HCEC 1CT (cell line): Measurements from ENCODE around the gene CTXN1.
"Not testable (repeated sequence)": the region's sequence is repeated elsewhere in the genome, so short reads cannot be mapped to it uniquely, and the experiment has no call there.

Experiments
- DNase-seq: peaks from one replicate; pipeline ENCODE4 v3.0.0-alpha.2; 2017

The CTXN1 gene

GRCh38 chr19:7944177-7944761 is 18.3 kb upstream of the CTXN1 start:
- peak; percentile 74 for DNase-seq

DNA sequence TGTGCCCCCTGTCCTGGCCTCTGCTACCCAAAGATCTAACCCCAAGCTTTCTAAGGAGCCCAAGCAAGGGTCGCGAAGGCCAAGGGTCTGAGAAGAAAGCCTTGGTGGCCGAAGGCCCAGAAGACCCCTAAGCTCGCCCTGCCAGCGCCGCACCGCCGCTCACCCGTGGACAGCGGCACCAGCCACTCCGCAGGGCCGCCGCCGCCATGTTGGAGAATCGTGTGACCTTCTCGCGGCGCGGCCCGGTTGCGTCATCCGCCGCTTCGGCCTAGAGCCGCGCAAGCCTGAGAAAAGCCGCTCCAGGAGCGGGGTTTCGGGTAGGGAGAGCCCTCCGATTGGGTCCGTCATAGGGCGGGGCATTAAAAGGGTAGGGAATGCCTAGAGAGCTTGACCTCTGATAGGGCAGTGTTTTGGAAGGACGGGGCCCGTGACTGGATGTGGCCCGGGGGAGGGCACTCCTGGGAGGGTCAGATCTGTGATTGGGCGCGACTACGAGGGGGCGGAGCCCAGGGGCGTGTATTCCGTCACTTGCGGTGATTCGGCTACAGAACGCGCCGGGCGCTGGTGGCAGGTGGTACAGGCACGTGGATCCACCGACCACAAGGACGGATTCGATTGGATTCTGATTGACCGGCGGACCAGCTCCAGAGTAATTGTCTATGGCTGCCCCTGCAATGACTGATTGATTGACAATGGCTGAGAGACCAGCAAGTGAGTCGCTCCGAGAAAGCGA is 17.7 kb upstream of the CTXN1 start, which contains the start of gene TIMM44:
Gene TIMM44, minus strand, starts transcription at position 223 of the 733 bp plus-strand sequence. Its CDS starts 15 bp downstream, at position 208.
- DNase-seq: peak; percentile 100

- DNase-seq: no peak
These were observed 17.1 kb upstream of the CTXN1 start for GRCh38 chr19:7942981-7943443.

DNA sequence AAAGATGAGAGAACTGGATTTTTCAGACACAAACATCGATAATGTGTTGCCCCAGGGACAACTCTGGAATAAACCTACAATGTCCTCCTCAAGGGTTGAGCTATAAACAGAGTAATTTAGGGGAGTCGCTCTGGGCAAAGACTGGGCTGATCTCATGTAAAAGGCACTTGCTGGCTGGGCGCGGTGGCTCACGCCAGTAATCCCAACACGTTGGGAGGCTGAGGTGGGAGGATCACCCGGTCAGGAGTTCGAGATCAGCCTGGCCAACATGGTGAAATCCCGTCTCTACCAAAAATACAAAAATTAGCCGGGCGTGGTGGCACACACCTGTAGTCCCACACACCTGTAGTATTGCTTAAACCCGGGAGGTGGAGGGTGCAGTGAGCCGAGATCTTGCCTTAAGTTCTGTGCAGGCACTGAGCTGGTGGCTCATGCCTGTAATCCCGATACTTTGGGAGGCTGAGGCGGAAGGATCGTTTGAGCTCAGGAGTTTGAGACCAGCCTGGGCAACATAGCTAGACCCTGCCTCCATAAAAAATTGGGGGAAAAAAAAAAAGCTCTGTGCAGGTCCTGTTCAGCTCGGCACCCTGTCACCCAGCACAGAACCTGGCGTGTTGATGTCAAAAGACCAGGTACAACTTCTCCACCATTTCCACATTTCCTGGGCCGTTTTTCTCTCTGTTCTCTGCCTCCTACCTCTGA is 16.1 kb upstream of the CTXN1 start:
- no peak for DNase-seq

GRCh38 chr19:7940841-7941240 is 14.9 kb upstream of the CTXN1 start:
- DNase-seq: no peak

DNA sequence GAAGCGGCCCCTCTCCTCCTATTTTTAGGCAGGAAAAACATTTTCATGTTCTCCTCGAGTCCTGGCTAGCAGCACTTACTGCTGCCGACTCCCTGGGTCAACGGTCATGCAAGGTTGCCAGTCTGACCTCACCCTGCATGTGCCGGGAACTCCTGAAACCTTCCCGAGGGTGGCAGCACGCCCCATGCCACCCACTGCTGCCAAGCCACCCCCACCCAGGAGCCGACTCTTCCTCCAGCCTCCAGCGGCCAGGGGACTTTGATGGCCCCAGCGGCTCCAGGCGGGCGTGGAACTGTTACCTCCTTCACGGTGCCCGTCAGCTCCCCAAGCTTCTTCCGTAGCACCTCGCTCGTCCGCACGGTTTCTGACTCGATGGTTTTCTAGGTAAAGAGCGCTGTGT is 8.8 kb upstream of the CTXN1 start:
- DNase-seq: no peak

DNA sequence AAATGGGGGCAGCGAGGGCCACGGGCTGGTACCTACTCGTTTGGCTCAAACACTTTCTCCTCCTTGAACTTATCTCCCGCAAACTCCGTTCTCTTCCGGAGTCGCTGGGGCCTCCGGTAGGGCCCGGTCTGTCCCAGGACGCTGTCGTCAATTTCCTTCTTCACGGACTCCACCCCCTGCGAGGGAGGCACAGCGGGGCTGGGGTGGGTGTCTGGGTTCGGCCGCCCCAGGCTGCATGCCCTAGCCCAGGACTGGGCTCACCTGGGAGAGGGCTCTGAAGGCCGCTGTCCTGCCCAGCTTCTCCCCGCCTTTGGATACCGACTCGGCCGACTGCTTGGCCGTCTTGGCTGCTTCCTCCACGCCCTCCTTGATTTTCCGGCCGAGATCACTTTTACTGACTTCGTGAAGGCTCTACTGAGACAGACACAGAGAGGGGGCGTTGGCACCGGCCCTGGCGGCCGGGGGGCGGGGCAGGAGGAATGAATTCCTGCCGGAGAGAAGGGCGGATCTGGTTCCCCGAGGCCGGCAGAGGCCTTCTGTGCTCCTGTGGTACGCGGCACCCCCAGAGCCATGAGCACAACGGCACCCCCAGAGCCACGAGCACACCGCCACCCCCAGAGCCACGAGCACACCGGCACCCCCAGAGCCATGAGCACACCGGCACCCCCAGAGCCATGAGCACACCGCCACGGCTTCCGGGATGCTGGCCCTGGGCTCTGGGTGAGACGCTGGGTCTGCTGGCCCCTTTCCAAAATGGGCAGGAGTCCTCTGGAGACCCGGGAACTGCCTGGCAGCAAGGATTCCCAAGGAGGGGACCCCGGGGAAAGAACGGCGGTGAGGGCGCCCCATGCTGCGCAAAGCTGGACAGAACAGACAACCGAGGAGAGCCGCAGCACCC is 8.1 kb upstream of the CTXN1 start:
- DNase-seq: no peak

- no peak for DNase-seq
These were observed 7.5 kb upstream of the CTXN1 start for GRCh38 chr19:7933411-7933810.

DNA sequence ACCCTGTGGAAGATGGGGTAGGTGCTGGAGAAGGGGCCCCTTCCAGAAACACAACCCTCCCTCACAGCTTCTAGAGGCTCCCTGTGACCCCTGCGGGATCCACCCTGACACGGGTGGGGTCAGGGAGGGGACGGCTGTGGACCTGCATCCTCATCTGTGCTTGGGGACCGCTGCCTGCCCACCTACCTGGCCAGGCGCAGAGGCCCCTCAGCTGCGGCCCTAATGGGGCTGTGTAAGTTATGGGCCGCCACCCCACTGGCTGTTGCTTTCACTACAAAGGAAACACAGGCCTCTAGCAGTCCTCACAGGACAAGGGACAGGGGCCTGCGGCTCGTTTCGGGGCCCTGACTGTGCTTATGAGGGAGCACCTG is 7.0 kb upstream of the CTXN1 start:
- no peak for DNase-seq

- DNase-seq: no peak
These were observed 6.5 kb upstream of the CTXN1 start for GRCh38 chr19:7932276-7932929.

DNA sequence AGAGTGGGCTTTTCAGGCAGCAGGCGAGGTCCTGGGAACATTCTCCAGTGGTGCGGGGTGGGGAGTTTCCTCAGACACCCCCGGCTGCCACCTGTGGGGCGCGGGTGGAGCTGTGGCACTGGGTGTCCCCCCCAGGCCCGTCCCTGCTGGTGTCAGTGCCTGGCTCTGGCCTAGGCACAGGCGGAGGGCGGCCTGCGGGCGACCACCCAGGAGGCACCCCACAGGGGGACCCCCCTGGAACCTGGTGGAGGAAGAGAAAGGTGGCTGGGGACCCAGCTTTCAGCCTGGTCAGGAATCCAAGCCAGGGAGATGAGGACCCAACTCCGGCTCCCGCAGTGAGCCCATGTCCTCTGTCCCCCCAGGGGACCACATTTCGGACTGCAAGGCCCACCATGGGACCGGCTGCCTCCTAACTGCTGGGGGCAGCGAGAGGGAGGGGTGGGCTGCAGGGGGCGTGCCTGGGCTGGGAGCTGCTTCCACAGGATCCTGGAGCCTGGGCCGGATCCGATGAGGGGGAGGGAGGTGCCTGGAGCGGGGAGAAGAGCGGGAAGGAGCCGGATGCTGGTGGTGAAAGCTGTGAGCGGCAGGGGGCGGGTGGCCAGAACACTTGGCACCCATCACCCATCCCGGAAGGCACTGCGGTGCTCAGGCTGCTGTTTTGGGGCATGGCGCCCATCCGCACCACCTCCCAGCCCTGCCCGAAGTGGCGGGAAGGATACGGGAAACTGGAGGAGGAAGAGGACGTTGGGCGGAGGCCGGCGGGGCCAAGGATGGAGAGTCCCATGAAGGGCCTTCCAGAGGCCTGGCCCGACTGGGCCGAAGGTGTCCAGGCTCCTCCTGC is 5.5 kb upstream of the CTXN1 start:
- no peak for DNase-seq

- DNase-seq: no peak
These were observed 4.8 kb upstream of the CTXN1 start for GRCh38 chr19:7930765-7931164.

DNA sequence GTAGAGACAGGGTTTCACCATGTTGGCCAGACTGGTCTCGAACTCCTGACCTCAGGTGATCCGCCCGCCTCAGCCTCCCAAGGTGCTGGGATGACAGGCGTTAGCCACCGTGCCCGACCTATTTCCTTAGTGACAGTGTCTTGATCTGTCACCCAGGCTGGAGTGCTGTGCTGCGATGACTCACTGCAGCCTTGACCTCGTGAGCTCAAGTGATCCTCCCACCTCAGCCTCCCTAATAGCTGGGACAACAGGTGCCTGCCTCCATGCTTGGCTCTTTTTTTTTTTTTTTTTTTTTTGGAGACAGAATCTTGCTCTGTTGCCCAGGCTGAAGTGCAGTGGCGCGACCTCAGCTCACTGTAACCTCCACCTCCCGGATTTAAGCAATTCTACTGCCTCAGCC is 4.1 kb upstream of the CTXN1 start:
- DNase-seq: not testable (repeated sequence)

- peak; percentile 70 for DNase-seq
These were observed 3.1 kb upstream of the CTXN1 start for GRCh38 chr19:7928741-7929701.

DNA sequence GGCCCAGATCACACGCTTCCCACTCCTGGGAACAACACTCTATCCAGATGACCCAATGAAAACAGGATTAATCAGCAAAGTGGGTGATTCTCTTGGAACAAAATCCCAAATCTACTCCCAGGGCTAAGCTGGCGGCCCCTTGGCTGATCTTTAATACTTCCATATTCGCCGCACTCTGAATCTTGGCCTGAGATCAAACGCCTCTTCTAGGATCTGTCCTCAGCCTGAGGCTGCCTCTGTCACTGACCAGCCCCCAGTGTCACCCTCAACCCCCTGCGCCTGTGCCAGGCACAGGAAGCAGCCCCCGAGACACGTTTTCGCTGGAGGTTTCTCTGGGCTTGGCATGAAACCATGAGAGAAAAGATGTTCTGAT is 2.4 kb upstream of the CTXN1 start:
- no peak for DNase-seq

DNA sequence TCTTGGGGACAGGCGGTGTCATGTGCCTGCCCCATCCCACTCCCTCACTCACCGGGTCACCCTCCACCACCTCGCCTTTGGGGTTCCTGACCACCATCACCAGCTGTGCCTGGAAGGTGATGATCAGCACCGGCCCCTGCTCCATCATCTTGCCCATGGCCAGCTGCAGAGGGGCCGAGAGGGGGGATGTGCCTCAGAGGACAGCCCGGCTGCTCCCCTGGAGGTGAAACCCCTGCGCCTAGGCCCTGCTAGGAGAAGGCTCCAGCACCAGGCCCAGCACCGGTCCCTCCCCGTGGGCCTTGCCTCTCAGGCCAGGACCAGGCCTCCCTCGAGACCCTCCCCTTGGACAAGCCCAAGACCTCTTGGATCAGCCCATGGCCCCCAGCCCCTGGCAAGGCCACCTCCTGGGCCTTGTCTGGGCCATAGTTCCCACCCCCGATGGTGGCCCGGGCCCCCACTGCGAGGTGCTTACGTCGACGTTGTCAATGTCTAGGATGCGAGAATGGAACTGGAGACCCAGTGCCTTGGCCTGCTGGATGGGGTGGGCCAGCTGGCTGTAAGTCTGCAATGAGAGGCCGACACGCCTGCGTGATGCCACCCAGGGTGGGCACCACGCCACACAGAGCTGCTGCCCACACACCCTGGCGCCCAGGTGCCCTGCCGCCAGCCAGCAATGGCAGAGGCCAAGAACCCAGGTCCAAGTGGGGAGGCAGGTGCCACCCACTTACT is 1.8 kb upstream of the CTXN1 start:
- no peak for DNase-seq

DNA sequence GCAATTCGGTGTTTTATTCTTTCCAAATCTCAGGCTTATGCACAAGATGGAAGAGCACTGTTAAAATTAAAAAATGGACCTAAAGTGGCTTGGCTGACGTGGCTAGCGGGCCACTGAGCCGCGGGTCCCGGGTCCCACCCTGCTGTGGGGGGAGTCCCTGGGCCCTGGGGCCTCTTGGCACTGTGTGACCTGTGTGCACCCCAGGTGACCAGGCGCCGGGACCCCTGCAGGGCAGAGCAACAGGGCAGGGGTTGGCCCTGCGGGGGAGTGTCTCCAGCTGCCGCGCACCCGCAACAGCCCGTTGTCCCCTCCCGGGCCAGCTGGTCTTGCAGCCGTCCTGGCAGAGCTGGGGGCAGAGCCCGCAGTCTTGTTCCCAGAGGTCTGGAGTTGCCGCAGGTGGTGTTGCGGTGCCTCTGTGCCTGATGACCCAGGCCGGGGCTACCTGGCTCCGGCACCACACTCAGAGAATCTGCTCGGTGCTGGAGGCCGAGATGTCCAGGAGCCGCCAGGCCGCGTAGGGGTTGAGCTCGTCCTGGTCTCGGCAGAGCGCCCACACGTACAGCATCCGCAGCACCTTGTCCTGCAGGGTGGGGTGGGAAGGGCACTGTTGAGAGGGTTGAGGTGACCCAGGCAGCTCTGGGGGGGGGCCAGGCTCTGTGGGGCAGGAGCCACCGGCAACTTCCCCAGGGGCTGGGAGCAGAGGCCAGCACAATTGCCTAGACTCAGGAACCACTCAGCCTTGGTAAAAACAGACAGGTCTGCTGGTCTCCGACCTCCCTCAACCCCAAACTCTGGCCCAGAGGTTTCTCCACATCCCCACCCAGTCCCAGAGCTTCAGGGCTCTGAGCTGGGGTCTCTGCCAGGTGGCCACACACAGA is 1.0 kb upstream of the CTXN1 start:
- no peak for DNase-seq

GRCh38 chr19:7925171-7925851 is 624 bp downstream of the CTXN1 start:
- peak; percentile 49 for DNase-seq
